HG03025 (cell line): ENCODE results near the gene INPP4B.
A peak's percentile ranks its signal among the peaks of the same experiment; 100 is the strongest.

Experiments
- ATAC-seq: cut with Tn5 transposase; IDR thresholded peaks from one replicate; pipeline ENCODE4 v1.9.1; 2021; ENCODE audit warnings: mild to moderate bottlenecking, moderate library complexity; ENCODE audit not compliant: unreplicated experiment, low FRiP score

The INPP4B gene

GRCh38 chr4:142595222-142595871, 250.8 kb downstream of the INPP4B start:
- ATAC-seq = no peak

- ATAC-seq = no peak
Observed at GRCh38 chr4:142585411-142585810, 260.7 kb downstream of the INPP4B start.

GRCh38 chr4:142583708-142584107, 262.4 kb downstream of the INPP4B start:
- ATAC-seq = no peak

GRCh38 chr4:142582340-142582739, 263.8 kb downstream of the INPP4B start:
- no peak for ATAC-seq

- ATAC-seq = no peak
Observed at GRCh38 chr4:142581881-142582280, 264.2 kb downstream of the INPP4B start.

GRCh38 chr4:142579443-142579842, 266.7 kb downstream of the INPP4B start:
- no peak for ATAC-seq

- peak; percentile 67 for ATAC-seq
Observed at GRCh38 chr4:142574306-142574705, 271.8 kb downstream of the INPP4B start.

GRCh38 chr4:142572071-142572470, 274.0 kb downstream of the INPP4B start:
- ATAC-seq = no peak

- no peak for ATAC-seq
Observed at GRCh38 chr4:142567620-142568451, 278.3 kb downstream of the INPP4B start.

- no peak for ATAC-seq
Observed at GRCh38 chr4:142567199-142567598, 278.9 kb downstream of the INPP4B start.

- no peak for ATAC-seq
Observed at GRCh38 chr4:142566777-142567176, 279.3 kb downstream of the INPP4B start.

- no peak for ATAC-seq
Observed at GRCh38 chr4:142566243-142566642, 279.9 kb downstream of the INPP4B start.

- ATAC-seq = no peak
Observed at GRCh38 chr4:142565771-142566170, 280.3 kb downstream of the INPP4B start.

- ATAC-seq = no peak
Observed at GRCh38 chr4:142563682-142564291, 282.3 kb downstream of the INPP4B start.

GRCh38 chr4:142559986-142560385, 286.1 kb downstream of the INPP4B start:
- ATAC-seq = no peak

GRCh38 chr4:142558851-142559250, 287.2 kb downstream of the INPP4B start:
- no peak for ATAC-seq

- ATAC-seq = no peak
Observed at GRCh38 chr4:142557239-142557801, 288.8 kb downstream of the INPP4B start.

- ATAC-seq = no peak
Observed at GRCh38 chr4:142556570-142557238, 289.4 kb downstream of the INPP4B start.

- no peak for ATAC-seq
Observed at GRCh38 chr4:142556048-142556447, 290.1 kb downstream of the INPP4B start.

- ATAC-seq = no peak
Observed at GRCh38 chr4:142554412-142554811, 291.7 kb downstream of the INPP4B start.
